GM19351 (cell line): ENCODE data around the gene RGS6.

Experiments
- ATAC-seq: cut with Tn5 transposase; IDR thresholded peaks from one replicate; pipeline ENCODE4 v1.9.1; 2021; ENCODE audit warnings: mild to moderate bottlenecking, moderate library complexity; ENCODE audit not compliant: unreplicated experiment

Gene RGS6

DNA sequence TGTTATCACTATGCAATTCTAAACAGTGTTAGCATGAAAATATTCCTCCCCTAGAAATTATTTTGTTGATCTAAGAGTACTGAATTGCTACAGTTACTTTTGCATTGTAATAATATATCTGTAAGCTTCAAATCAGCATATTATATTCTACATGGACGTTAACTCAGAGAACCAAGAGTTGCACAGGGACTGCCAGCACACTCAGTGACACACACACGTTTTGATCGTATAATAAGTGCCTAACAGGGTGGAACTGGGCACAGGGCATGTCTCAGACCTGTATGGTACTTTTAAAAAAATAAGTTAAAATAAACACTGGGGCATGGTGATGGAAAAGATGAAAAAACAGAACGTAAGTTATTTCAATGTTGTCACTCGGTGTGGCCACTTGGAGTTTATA lies 451.6 kb downstream of the RGS6 start:
- no peak for ATAC-seq

DNA sequence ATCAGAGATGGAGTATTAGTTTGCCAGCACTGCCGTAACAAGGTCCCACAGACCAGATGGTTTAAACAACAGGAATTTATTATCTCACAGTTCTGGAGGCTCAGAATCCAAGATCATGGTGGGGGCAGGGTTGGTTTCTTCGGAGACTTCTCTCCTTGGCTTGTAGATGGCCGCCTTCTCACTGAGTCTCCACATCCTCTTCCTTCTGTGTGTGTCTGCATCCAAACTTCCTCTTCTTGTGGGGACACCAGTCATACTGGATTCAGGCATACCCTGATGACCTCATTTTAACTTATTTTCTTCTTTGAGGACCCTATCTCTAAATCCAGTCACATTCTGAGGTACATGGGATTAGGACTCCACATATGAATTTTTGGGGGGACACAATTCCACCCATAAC lies 455.5 kb downstream of the RGS6 start:
- ATAC-seq = no peak

DNA sequence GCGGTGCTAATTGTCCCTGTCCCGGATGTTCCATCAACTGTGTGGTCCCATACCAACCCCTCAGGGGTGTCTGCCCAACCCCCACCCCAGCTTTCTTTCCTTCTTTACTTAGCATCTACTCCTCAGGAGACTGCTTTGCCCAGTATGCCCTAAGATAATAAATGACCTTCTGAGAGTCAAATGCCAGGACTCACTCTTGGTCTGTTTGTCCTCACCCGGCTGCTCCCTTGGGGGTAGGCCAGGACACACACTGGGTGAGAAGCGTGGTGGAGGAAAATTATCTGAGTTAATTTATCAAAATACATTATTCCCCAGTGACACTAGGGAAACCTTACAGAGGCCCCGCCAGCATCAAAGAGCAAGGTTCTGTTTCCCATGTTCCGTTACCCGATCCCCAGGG lies 457.0 kb downstream of the RGS6 start:
- no peak for ATAC-seq

DNA sequence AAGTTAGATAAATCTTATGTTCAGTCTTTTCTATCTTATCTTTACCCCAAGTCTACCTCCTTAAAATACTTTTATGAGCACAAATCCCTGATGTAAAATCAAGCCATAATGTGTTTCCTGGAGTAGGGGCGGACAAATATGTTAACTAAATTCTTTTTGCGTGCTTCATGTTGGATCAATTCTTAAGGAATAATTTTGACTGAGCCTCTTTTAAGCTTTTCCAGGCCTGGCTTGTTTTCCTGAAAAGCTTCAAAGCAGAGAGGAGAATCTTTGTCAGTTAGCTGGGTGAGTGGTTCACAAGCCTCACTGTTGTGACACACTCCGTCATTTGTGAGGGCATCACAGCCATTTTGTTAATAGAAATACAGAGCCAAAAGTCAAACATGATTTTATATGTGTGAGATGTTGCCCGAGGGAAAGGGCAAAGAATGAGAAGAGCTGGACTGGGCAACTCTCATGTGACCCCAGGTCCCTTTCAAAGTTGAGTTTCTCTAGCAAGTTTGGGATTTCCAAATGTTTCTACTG lies 468.9 kb downstream of the RGS6 start:
- no peak for ATAC-seq

DNA sequence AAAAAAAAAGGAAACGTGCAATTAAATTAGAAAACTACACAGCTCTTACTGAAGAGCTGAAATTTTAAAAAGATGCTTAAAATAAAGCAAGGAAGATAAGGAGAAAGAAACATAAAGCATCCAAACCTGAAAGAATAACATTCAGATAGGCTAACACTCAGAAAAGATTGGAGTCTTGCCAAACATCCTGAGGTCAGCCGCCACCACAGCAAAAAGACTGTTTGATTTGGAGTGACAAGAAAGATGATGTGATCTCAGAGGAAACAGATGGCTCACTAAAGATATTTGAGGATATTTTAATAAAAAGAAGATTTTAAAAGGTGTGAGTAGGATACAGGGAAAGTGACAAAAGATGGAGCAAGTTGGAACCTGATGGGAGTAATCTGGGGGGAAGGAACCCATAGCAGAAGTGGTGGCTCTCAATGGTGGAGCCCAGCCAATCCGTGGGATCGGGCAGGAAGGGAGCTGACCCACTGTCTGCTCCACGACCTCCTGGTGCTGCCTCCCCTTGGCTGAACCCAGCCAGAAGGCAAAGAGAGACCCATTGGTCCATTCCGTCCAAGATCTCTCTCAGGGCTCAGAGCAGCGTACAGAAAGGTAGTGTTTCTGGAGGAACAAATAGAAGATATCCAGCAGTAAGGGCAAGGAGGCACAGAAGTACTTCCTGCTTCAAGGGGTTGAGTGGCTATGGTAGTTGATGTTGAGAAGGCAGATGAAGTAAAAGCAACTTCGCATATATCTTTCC lies 469.6 kb downstream of the RGS6 start:
- no peak for ATAC-seq

DNA sequence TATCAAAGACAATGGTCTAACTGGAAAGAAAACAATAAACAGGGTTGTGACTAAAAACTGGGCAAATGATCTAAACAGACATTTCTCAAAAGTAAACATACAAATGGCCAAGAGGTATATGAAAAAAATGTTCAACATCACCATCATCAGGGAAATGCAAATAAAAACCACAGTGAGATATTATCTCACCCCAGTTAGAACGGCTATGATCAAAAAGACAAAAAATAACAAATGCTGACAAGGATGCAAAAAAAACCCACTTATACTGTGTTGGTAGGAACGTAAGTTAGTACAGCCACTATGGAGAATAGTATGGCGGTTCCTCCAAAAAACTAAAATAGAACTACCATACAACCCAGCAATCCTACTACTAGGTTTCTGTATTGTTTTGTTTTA lies 470.1 kb downstream of the RGS6 start:
- no peak for ATAC-seq

DNA sequence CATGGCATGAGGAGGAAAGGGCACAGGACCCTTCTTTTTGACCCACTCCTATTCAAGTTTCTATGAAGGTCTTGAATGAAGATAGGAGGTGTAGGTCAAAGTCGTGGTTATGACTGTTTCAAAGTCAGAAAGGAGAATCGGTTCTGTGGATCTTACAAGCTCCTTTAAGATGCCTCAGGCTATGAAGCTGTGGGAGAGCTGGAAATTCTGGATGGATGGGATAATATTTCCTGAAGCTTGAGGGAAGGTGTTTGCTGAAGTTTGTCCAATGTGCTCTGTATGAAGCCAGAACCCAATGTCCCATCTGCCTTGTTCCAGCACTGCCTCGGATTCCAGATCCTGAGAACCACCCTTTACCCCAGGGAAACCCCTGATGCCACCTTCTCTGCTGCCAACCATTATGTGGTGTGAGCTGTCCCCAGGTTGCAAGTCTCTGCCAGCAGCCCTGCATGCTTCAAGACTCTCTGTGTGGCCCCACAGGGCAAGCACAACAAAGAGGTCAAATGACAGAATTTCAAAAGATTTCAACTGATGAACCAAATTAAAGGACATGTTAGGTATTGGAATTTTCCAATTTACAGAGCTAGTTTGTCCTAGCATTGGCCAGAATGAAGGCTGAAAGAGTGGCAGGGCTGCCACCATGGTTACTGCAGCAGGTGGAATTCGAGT lies 472.0 kb downstream of the RGS6 start:
- no peak for ATAC-seq

DNA sequence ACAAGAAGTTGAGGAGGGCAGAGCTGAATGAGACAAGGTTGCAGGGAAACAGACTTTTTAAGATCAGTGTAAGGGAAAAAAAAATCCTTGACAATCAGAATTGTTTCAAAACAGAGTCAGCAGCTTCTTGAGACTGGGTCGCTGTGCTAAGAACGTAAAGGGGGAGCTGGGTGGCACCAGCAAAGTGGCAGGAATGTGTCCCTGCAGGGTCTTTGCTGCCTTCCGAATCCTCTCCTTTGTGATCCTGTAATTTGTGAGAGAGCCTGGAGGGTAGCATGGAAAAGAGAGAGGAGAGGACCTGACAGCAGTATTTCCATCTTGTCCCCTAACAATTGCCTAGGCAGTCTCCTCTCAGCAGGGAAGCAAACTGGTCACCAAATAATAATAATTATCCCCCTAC lies 472.8 kb downstream of the RGS6 start:
- ATAC-seq = no peak

DNA sequence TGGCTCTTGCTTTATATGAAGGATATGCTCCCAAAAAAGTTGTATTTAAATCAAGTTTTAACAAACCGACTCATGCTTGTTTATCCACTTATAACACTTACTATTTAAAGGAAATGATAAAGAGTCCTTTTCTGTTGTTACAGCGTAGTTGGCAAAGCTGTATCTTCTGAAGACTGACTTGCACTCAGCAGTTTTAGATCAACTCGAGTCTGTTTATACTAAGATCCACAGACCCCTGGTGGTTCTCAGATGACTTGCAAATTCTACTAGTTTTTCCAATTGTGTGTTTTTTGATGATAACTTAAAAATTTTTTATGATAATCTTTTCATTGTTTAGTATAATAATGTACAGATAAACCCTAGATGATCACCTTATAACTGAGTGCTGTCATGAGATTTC lies 475.8 kb downstream of the RGS6 start:
- ATAC-seq = no peak

DNA sequence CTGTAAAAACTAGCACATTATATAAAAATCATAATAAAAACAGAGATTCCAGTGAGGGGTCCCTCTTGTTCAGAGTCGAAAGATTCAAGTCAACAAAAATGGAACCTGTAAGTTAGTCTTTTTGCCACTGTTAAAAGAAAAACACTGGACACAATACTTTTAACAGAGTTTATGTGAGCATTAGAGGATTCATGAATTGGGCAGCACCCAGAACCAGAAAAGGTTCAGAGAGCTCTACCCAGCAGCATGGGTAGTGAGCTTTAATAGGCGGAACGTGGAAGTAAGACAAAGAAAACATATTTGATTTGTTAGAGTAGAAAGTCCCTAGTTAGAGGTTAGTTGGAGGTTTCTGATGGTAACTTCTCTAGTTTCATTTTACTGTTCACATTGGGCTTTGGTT lies 476.8 kb downstream of the RGS6 start:
- ATAC-seq = no peak

DNA sequence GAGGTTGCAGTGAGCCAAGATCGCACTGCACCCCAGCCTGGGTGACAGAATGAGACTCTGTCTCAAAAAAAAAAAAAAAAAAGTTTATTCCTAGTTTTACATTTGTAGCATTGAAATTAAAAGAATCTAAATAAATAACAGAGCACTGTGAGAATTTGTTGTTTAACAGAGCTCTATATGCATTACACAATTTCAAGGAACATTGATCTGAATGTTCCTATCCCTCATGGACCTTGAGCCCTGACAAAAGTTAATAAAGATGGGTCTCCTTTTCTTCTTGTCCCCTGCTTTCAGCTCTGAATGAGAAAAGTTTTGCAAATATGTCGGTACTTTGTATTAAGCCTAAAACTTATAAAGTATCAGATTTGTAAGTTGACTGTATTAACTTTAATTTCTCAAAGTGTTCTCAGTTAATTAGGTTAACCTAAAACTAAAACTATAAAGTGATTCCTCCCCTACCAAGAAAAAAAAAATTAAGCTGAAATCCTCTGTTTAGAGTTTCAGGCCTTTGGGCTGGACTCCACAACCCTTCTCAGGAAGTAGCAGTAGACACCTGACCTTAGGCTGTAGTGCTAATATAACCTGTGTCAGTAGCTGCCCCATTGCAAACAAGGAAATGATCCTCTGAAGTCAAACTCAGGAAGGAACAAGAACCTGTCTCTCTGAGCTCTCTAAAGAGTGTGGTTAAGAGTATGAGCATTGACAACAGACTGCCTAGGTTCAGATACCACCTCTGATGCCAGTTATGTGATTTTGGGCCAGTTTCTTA lies 484.0 kb downstream of the RGS6 start:
- ATAC-seq = no peak

DNA sequence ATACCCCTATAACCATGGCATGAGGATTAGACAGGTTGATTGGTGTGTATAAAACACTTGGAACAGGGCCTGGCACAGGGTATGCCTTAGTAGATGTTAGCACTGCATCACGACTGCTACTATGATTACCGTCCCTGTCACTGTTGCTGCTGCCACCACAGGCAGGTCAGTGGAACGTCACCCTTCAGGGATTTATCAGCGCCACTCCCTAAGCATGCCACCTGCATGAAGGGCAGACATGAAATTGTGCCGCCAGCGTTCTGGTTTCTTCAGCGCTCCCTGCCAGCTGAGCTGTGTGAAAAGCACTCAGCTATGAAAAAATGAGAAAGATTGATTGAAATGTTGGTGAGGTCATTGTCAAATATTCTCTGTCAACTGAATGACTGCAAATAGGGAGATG lies 484.7 kb downstream of the RGS6 start:
- no peak for ATAC-seq

DNA sequence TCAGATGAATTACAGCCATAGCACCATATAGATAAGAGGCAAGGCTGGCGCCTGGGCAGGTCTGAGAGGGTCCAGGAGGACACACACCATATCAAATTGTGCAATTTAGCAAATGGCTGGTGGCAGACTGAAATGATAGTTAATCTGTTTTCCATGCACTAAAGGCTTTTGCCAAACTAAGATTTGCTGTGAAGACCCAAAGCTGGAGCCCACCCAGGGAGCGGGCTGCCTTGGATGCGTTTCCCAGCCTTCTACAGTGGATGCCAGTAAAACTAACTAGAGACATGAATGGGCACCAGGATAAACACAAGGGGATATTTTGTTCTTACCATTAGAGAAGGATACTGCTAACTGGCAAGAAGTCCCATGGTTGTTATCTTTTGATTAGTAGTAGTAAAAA lies 486.6 kb downstream of the RGS6 start:
- ATAC-seq = no peak

DNA sequence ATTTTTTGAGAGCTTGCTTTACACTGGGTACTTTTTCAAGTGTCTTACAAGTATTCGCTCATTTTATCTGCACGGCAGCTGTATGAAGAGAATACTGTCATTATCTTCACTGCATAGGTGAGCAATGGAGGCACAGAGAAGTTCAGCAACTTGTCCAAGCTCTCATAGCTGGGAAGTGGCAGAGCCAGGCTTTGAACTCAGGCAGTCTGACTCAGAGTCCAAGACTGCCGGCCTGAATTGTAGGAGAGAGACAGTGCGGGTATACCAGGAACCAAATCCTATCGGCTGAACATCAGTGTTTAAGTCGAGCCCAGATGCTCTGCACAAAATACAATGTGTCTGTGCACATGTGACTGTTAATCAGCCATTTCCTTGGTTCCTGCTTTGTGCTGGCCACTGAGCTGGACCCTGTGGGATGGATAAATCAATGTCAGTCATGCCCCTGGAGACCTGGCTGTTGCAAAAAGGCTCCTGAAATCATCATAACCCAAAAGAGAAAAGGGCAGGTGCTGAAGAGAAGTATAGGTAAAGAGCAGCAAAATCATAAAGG lies 487.1 kb downstream of the RGS6 start:
- ATAC-seq = no peak

DNA sequence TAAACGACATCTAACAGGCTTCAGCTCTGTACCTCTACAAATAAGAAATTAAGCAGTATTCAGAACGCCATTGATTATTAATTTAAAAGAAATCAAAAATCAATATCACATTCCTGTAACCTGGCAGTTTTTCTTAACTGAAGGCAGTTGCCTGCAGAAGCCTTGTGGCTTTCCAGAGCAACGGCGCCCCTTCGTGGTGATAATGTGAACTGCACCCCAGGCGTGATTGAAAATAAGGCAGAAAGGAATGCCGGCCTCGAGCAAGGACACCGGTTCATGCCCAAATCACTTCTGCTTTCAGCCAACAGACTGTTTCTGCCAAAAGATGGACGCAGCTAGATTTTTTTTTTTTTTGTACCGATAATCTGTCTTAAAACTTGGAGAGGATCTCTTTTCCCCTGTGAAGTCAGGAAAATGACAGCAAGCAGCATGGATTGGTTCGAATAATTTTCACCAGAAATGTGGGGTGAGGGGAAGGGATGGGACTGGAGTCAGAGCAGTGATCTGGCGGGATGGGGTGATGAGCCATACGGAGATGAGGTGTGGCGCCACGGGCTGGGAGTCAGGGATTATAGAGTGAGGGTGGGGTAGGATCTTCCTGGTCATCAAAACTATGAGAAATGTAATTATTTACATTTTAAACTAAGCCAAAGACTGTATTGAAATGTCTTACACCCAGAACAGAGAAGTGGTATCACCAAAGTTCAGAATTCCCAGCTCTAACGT lies 488.7 kb downstream of the RGS6 start:
- no peak for ATAC-seq

DNA sequence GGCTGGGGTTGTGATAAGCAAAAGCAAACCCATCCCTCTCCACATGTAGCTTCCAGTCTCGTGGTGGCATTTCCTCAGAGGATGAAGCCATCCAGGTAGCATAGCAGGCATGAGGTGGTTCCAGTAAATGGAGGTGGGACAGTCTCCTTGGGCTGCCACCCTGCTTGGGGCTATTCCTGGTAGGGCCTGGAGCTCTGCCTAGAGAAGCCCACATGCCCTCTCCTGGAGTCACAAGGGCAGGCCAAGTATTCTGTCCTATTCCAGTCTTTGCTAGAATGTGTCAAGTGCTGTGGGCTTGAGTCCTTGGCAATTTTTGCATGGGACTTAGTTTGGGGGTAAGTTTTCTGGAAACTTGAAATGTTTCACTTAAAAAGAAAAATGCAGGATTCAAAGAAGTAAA lies 491.7 kb downstream of the RGS6 start:
- ATAC-seq = no peak

DNA sequence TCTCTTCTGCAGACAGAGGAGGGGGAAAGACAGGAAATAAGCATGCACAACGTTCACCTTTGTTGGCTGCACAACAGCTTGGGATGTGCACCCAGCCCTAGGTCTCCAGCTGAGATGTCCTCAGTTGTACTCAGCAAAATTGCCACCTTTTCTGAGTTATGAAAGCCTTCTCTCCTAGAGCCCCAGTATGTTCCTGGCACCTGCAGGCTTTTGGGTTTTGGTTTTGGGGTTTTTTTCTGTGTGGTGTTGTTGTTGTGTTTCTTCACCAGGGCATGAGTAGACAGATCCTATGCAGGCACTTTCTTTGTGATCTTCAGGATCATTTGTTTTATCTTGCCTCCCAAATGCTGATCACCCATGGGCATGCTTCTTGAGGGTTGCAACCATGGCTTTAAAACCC lies 498.2 kb downstream of the RGS6 start:
- no peak for ATAC-seq

DNA sequence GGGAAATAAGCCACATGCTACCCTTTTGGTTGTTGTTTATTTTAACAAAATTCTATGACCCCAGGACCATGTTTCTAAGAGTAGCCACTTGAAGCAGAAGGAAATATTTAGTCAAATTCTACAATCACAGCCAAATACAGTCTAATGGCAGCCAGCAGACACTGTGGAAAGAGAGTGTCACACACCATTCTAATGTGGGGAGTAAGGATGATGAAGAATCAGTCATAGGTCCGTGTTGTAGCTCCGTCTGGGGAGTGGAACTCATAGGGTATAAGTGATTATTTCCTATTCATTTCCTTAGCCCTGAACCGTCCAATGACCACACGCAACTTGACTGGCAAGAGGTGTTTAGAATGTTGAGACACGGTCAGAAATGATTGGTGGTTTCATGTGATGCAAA lies 500.5 kb downstream of the RGS6 start:
- ATAC-seq = no peak

DNA sequence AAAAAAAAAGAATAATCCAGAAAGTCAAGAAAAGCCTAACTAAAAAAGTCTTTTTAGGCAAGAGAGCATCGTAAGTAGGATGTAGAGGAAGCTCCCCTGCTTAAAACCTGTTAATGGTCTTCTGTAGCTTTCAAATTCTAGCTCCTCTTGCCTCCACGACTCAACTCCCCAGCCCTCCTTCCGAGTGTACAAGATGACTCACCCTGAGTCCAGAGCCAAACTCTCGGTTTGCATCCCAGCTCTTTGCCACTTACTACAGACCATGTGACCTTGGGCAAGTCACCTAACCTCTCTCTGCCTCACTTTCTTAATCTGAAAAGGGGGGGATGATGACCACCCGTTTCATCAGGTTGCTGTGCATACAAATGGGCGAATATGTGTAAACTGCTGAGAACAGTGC lies 501.3 kb downstream of the RGS6 start:
- no peak for ATAC-seq

DNA sequence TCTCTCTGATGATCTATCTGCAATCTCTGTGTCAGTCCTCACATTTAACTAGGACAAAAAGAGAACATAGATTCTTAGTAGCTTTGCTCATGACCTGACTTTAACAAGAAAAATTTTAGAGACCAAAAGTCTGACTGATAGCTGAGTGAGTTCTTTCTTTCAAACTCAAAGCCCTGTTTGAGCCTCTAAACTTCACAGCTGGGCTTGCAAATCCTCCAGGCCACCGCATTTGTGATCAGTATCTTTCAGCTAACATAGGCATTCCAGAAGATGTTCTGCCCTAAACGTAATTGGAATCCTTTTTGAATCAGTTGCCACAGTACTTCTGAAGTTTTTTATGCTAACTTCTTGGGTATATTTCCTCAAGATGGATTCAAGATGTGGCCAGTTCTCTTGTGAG lies 502.6 kb downstream of the RGS6 start:
- no peak for ATAC-seq

DNA sequence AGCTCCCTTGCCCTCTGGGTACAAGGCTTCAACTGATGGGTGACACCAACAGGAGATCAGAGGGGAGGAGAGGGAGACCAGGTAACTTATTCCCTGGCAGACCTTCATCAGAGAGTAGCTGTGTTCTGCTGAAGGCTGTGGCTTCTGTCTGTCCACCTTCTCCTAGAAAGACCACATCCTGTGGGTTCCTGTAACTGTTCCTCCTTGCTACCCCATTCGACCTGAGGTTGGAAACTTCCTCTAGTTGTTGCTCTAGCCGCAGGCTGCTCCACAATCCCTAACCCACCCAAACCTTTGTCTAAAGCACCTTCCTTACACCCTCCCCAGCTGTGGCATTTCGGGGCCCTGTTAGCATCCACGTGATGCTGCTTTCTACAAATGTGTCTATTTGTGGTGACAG lies 507.5 kb downstream of the RGS6 start:
- no peak for ATAC-seq
